C4-2B (cell line): ENCODE measurements around the gene AMMECR1L.
A peak's percentile ranks its signal among the peaks of the same experiment; 100 is the strongest.
"Not testable (repeated sequence)": the region's sequence is repeated elsewhere in the genome, so short reads cannot be mapped to it uniquely, and the experiment has no call there.

Source experiments
- H3K27ac ChIP-seq: fragments of 450-650 bp; 2 replicates; pipeline ENCODE4 v1.5.1; 2017
- CTCF ChIP-seq: fragments of 450-650 bp; conservative IDR thresholded peaks from 2 replicates; pipeline ENCODE4 v1.5.1; 2017; ENCODE audit warnings: mild to moderate bottlenecking
- ZFX ChIP-seq: fragments of 450-650 bp; IDR thresholded peaks from 2 replicates; pipeline ENCODE4 v1.6.1; 2017

Gene AMMECR1L

GRCh38 chr2:127893033-127893432 lies 7.3 kb upstream of the AMMECR1L start:
- no peak overlapping the region for H3K27ac ChIP-seq
- TF ChIP-seq CTCF, result no peak

DNA sequence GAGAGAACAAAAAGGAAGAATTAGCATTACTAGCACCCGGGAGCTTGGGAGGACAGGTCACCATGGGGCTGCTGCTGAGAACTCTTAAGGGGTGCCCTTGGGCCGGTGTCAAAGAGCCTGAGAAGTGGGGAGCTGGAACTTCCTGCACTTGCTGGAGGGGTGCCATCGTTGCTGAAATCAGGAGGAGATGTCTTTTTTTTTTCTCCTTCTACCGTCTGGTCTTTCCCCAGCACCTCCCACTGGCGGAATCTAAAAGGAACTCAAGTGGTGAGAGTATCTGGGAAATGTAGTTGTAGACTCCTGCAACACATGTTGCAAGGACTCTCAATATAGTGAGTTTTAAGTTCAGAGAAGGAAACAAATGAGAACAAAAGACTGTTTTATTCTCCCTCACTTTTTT lies 6.1 kb upstream of the AMMECR1L start:
- TF ChIP-seq ZFX, result no peak
- TF ChIP-seq CTCF, result no peak

GRCh38 chr2:127890756-127891155 lies 5.0 kb upstream of the AMMECR1L start:
- not testable (repeated sequence) for H3K27ac ChIP-seq

More for the DNA sequence above, 6.1 kb upstream of the AMMECR1L start:
- no peak overlapping the region for H3K27ac ChIP-seq

DNA sequence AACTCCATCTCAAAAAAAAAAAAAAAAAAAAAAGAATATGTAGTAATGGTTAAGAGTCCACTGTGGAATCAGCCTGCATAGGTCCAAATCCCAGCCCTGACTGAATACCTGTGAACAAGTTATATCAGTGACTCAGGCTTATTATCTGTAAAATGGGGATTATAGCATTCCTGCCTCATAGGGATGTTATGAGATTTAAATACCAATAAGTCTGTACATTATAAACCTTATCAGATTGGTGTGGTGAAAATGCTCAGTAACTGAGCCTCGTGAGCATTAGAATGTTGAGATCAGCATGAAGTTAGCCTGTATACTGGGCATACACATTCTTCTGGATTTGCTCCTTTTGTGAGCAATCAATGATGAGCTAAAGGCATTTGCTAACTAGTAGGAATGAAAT lies 3.0 kb upstream of the AMMECR1L start:
- TF ChIP-seq CTCF, result no peak
- no peak for TF ChIP-seq ZFX
- no peak overlapping the region for H3K27ac ChIP-seq

- TF ChIP-seq CTCF (no peak), ZFX (no peak)
- no peak overlapping the region for H3K27ac ChIP-seq
Observed at GRCh38 chr2:127887776-127888130, 2.0 kb upstream of the AMMECR1L start.

DNA sequence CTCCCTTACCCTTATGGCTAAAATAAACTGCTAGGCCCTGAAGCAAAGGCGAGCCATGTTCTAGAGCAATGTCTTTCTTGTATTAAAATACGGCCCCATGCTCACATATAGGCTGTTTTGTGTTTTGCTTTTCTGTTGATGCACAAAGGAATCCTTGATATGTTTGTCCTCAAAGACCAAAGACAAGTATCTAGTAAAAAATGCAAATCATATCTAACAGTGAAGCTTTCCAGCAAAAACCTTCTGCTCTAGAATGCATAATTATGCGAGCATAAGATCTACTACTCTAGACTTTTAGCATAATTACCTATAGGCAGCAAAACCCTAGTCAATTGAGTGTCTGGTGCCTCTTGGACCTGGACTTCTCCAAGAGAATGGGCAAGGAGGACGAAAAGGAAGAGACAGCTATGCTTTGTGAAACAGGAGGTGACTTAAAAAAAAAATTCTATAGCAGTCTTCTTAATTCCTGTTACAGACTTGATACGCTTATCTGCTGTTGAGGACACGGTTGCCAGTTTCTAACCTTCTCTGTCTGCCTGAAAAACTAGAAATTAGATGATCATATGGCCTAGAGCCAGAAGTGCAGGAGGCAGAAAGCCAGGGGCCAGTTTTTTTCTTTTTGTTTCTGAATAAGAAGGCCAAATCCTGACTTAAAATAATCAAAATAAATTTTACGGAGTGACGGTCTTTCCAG lies 1.5 kb upstream of the AMMECR1L start:
- H3K27ac ChIP-seq, result no peak overlapping the region
- TF ChIP-seq ZFX, result no peak
- TF ChIP-seq CTCF, result no peak

DNA sequence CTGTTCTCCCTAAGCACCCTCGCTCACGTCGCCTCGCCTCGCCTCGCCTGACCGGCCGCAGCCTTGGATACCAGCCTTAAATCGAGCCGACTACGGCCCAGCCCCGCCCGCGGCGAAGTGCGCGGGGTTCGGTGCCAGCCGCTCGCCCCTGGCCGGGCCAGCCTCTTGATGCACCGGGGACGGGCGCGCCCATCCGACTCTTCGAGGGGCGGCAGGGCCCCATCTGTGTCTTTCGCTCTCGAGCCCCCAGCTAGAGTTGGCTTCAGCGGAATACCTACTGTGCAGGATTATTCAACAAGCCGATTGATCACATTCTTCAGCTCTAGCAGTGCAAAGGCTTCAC lies 808 bp upstream of the AMMECR1L start:
- peak overlapping the region; percentile 76 for H3K27ac ChIP-seq

DNA sequence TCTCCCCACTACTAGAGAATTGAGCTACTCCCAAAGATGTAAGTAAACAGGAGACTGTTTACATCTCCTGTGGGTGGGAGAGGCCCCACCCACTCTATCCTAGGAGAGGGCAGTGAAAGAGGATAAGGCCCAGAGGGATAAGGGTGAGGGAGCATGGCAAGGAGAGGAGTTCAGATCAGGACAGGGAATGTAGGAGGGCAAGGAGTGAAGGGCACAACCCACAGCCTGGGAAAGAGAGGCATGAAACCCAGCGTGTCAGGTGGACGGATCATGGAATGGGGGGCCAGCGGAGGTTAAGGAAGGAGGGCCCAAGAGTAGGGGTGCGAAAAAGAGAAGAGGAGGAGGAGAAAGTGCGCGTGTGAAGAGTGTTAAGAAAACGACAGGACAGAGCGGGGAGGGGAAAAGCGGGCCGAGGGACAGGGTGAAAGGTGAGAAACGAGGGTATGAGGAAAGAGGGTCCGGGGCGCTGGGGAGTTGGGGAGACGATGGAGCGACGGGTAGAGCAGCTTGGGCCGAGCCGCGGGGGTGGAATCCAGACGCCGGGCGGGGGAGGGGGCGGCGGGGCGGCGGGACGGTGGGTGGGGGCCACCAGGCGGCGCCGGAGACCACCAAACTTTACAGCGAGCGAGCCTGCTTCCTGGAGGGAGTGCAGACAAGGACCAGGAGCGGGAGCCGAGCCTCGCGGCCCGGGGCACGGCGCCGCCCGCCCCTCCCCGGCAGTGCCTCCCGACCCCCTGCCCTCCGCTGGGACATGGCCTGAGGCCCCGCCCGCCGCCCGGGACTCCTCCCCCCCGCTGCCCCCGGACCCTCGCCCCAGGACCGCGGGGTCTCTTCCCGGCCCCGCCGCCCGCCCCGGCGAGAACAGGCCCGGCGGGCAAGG lies 655 bp downstream of the AMMECR1L start:
- peak overlapping the region; percentile 76 for H3K27ac ChIP-seq

GRCh38 chr2:127884436-127884835 lies 1.3 kb downstream of the AMMECR1L start:
- TF ChIP-seq ZFX (no peak), CTCF (no peak)

More at GRCh38 chr2:127884436-127884835, 1.3 kb downstream of the AMMECR1L start:
- H3K27ac ChIP-seq, result peak overlapping the region; percentile 45
